DMS153 treated with DMSO at 0.1 percent for 48 hours (cell line): ENCODE results near the gene YJU2.
"Not testable (repeated sequence)": the region's sequence is repeated elsewhere in the genome, so short reads cannot be mapped to it uniquely, and the experiment has no call there.

Experiments used
- DNase-seq: peaks from one replicate; lab custom pipeline; 2025; ENCODE audit not compliant: unreplicated experiment; lab: John Stamatoyannopoulos, UW

The YJU2 gene

GRCh38 chr19:4267101-4267900, 20.4 kb downstream of the YJU2 start:
- no peak for DNase-seq

GRCh38 chr19:4267901-4268815, 21.3 kb downstream of the YJU2 start:
- no peak for DNase-seq

- DNase-seq, result no peak
Measured at GRCh38 chr19:4268816-4269430, 22.0 kb downstream of the YJU2 start.

- no peak for DNase-seq
Measured at GRCh38 chr19:4272894-4273293, 26.0 kb downstream of the YJU2 start.

- DNase-seq, result not testable (repeated sequence)
Measured at GRCh38 chr19:4274321-4274686, 27.4 kb downstream of the YJU2 start.

- no peak for DNase-seq
Measured at GRCh38 chr19:4277191-4277696, 30.4 kb downstream of the YJU2 start.

GRCh38 chr19:4278010-4278409, 31.1 kb downstream of the YJU2 start:
- DNase-seq, result no peak

GRCh38 chr19:4278419-4279266, 31.8 kb downstream of the YJU2 start, which contains the start of gene SHD:
Gene SHD (plus strand): TSS chr19:4279266. CDS start chr19:4280064, 798 bp downstream.
- DNase-seq, result no peak

- DNase-seq, result no peak
Measured at GRCh38 chr19:4279267-4279529, 32.3 kb downstream of the YJU2 start.

- no peak for DNase-seq
Measured at GRCh38 chr19:4279530-4280422, 32.9 kb downstream of the YJU2 start.

GRCh38 chr19:4284176-4284958, 37.5 kb downstream of the YJU2 start:
- DNase-seq, result no peak

GRCh38 chr19:4284974-4285373, 38.1 kb downstream of the YJU2 start:
- no peak for DNase-seq

GRCh38 chr19:4286141-4286540, 39.3 kb downstream of the YJU2 start:
- DNase-seq, result not testable (repeated sequence)

- no peak for DNase-seq
Measured at GRCh38 chr19:4288091-4288777, 41.4 kb downstream of the YJU2 start.

- DNase-seq, result no peak
Measured at GRCh38 chr19:4291184-4291732, 44.4 kb downstream of the YJU2 start.

GRCh38 chr19:4292515-4292914, 45.6 kb downstream of the YJU2 start:
- DNase-seq, result no peak

- no peak for DNase-seq
Measured at GRCh38 chr19:4294389-4294788, 47.5 kb downstream of the YJU2 start.
